Measurements from ENCODE around the gene CLSTN2. TPM values are rescaled to one million over a fixed set of nuclear protein-coding genes. Genes with fewer than 3 reads are reported as not detected.

Gene CLSTN2
- total RNA-seq, 1 experiment from 2014 or later = 0.68 TPM

- Histone ChIP-seq H3T11ph (ENCODE audit: low read length) (no peak overlapping the region), H3K9ac (ENCODE audit: extremely low read depth, insufficient read length, low read length) (no peak overlapping the region), H3K4me1 (ENCODE audit: insufficient read depth, low read length) (peaks cover 11% of the 10 kb centered on the region; the same call in 1 of the 2 replicates), H3K56ac (ENCODE audit: insufficient read length, low read depth, low read length) (no peak overlapping the region), H3K23ac (ENCODE audit: insufficient read length, low read depth, low read length) (no peak overlapping the region), H2AFZ (ENCODE audit: low read length) (no peak overlapping the region), H2BK15ac (ENCODE audit: low read depth, low read length) (no peak overlapping the region), H3K9me3 (ENCODE audit: control insufficient read depth, low read depth, low read length) (no peaks in the 10 kb centered on the region), H3K79me1 (ENCODE audit: insufficient read depth, low read depth, low read length, poor library complexity, severe bottlenecking) (no peaks in the 10 kb centered on the region), H2AK5ac (ENCODE audit: insufficient read length, low read length) (no peak overlapping the region), H3K14ac (ENCODE audit: insufficient read depth, low read length) (no peak overlapping the region), H4K91ac (ENCODE audit: insufficient read length, low read depth, low read length) (no peak overlapping the region), H4K5ac (ENCODE audit: insufficient read length, low read depth, low read length) (no peak overlapping the region), H2BK120ac (ENCODE audit: low read depth, low read length, poor library complexity, severe bottlenecking) (no peak overlapping the region), H3K4ac (ENCODE audit: low read depth, low read length) (no peak overlapping the region), H3K18ac (ENCODE audit: insufficient read length, low read depth, low read length) (no peak overlapping the region), H2BK12ac (ENCODE audit: insufficient read length, low read depth, low read length) (no peak overlapping the region), H3K4me2 (ENCODE audit: insufficient read depth, insufficient read length, low read length) (peak overlapping the region; percentile 13), H3K79me2 (ENCODE audit: insufficient read depth, low read length) (no peaks in the 10 kb centered on the region), H2BK5ac (ENCODE audit: insufficient read length, low read length) (no peak overlapping the region), H4K8ac (replicated peaks; ENCODE audit: insufficient read length, low read depth, low read length) (no peak overlapping the region), H4K20me1 (ENCODE audit: control insufficient read depth, insufficient read depth, insufficient read length) (no peaks in the 10 kb centered on the region), H2BK20ac (ENCODE audit: low read depth, low read length, poor library complexity, severe bottlenecking) (no peak overlapping the region), H3K27ac (ENCODE audit: insufficient read length, low read depth, low read length) (no peak overlapping the region), H3K27me3 (ENCODE audit: insufficient read depth, low read length) (no peaks in the 10 kb centered on the region), H3K23me2 (ENCODE audit: insufficient read length, low read depth, low read length, poor library complexity, severe bottlenecking) (no peaks in the 10 kb centered on the region)
- H3K36me3 Mint-ChIP-seq (ENCODE audit: insufficient read depth in 1 of 3, low read depth in 3 of 3) = peaks cover 0 to 12% (median 7%) of the 10 kb centered on the region in 3 experiments; a peak in 5 of 7 replicates
- peaks cover 2% of the 10 kb centered on the region for H3K27me3 Mint-ChIP-seq (ENCODE audit: low read depth)
- H3K27ac Mint-ChIP-seq = peak overlapping the region in 2 of 3 experiments; percentile 10 to 67; a peak in 3 of 7 replicates
- H3K4me1 Mint-ChIP-seq = peaks cover 61 to 62% of the 10 kb centered on the region in 2 experiments
- no CpG with 5 or more reads among the region's 6 CpGs for WGBS (ENCODE audit: extremely low coverage, insufficient read length, low lambda C conversion rate)
- no peak for TF ChIP-seq CTCF (conservative IDR thresholded peaks at IDR 0.05)
- DNase-seq = no peak
- peaks cover 8 to 9% of the 10 kb centered on the region in 2 experiments for H3K9me3 Mint-ChIP-seq
- peak overlapping the region; percentile 33 to 38; a peak in 4 of 5 replicates for H3K4me3 Mint-ChIP-seq
Measured at GRCh38 chr3:140510303-140510861, 575.4 kb downstream of the CLSTN2 start.

Data from H9 (cell line).